Fibroblast of lung (primary cell): ENCODE measurements around the gene DIS3L2. TPM values are rescaled to one million over a fixed set of nuclear protein-coding genes. Genes with fewer than 3 reads are reported as not detected.

Experiments
- DNase-seq, 2 donors: peaks; one replicate each; pipeline versions ENCODE4 v3.0.0 to v3.0.0-alpha.2; 2010; ENCODE audit warnings: low read depth in 2 of 2
- H2AFZ ChIP-seq: 2 replicates; pipeline ENCODE4 v1.5.1; 2012; ENCODE audit warnings: low read length, control low read depth, inconsistent platforms
- H3K27ac ChIP-seq: 2 replicates; pipeline ENCODE4 v1.5.1; 2011; ENCODE audit warnings: low read length, control low read depth; ENCODE audit not compliant: insufficient read depth
- H3K27me3 ChIP-seq: 2 replicates; pipeline ENCODE4 v1.5.1; 2011; ENCODE audit warnings: mild to moderate bottlenecking, low read length; ENCODE audit not compliant: control insufficient read depth, insufficient read depth
- H3K36me3 ChIP-seq: 2 replicates; pipeline ENCODE4 v1.5.1; 2011; ENCODE audit warnings: low read length; ENCODE audit not compliant: control insufficient read depth, insufficient read depth
- H3K4me1 ChIP-seq: 2 replicates; pipeline ENCODE4 v1.5.1; 2011; ENCODE audit warnings: low read length; ENCODE audit not compliant: control insufficient read depth, insufficient read depth; ENCODE audit errors: extremely low read depth
- H3K4me2 ChIP-seq: 2 replicates; pipeline ENCODE4 v1.5.1; 2011; ENCODE audit warnings: low read length, control low read depth; ENCODE audit not compliant: insufficient read depth; ENCODE audit errors: extremely low read depth
- H3K4me3 ChIP-seq, 4 experiments: fragments of 200-600 bp in 1 of 4; sonication (generic) in 1 of 4; replicated peaks in 1 of 4; 2 replicates each; pipeline ENCODE4 v1.5.1; 2011 to 2016; ENCODE audit warnings: low read length in 4 of 4, low read depth in 3 of 4, mild to moderate bottlenecking in 3 of 4, control low read depth in 2 of 4, inconsistent platforms in 1 of 4, mixed read lengths in 1 of 4; ENCODE audit not compliant: insufficient read depth in 1 of 4; ENCODE audit errors: control extremely low read depth in 1 of 4
- H3K79me2 ChIP-seq: 2 replicates; pipeline ENCODE4 v1.5.1; 2012; ENCODE audit warnings: mild to moderate bottlenecking, low read length, inconsistent platforms; ENCODE audit not compliant: control insufficient read depth, insufficient read depth
- H3K9ac ChIP-seq: 2 replicates; pipeline ENCODE4 v1.5.1; 2011; ENCODE audit warnings: mild to moderate bottlenecking, low read length, control low read depth; ENCODE audit not compliant: insufficient read depth
- H3K9me3 ChIP-seq: 2 replicates; pipeline ENCODE4 v1.5.1; 2012; ENCODE audit warnings: low read depth, low read length; ENCODE audit not compliant: control insufficient read depth, insufficient read depth
- H4K20me1 ChIP-seq: 2 replicates; pipeline ENCODE4 v1.5.1; 2011; ENCODE audit warnings: low read length; ENCODE audit not compliant: control insufficient read depth, insufficient read depth; ENCODE audit errors: extremely low read depth
- CTCF ChIP-seq, 2 donors: IDR thresholded peaks in 1 of 2; conservative IDR thresholded peaks in 1 of 2; 1 replicate in 1 of 2; 2 replicates in 1 of 2; pipeline ENCODE4 v1.5.1; 2011 to 2012; ENCODE audit warnings: low read length in 2 of 2, control low read depth in 1 of 2, inconsistent platforms in 1 of 2, low read depth in 1 of 2, mild to moderate bottlenecking in 1 of 2
- EZH2 ChIP-seq: IDR thresholded peaks from 2 replicates; pipeline ENCODE4 v1.5.1; 2012; ENCODE audit warnings: low read length, control low read depth, mild to moderate bottlenecking; ENCODE audit errors: missing control alignments
- polyA plus RNA-seq, 2 donors: library from polyadenylated mRNA; depleted of rRNA in 1 of 2; stranded (reverse) in 1 of 2; unstranded in 1 of 2; fragments of >200 nt; gene quantifications; 2 replicates each; pipeline ENCODE4 v1.2.1, GENCODE V29; 2011 to 2012; ENCODE audit warnings: missing spikeins in 1 of 2
- total RNA-seq: library from RNA; depleted of rRNA; stranded (reverse); fragments of >200 nt; gene quantifications from 2 replicates; pipeline ENCODE4 v1.2.1, GENCODE V29; 2014

The DIS3L2 gene
- total and polyA plus RNA-seq, 2 donors (not counting 1 experiment from before 2014, with no cell fraction given), result 5.2 to 15.2 TPM

DNA sequence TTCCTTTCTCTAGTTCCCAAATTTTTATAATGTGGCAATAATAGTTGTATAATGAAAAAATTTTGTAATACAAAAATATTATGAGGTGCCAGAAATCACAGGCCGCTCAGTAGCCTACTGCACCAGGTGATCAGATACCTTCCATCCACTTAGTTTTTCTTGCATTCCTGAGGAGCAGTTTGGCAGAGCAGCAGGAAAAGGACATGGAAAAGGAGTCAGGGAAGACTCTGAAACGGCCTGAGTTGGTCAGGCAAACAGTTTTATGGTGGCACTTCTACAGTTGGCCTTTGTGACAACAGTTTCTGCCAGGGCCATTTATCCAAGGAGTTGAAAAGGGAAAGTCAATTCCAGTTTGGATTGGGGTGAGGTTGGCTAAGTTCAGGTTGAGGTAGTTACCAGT, 251.7 kb downstream of the DIS3L2 start:
- H3K4me1 ChIP-seq, result no peaks in the 10 kb centered on the region
- no peak overlapping the region for H3K27ac ChIP-seq
- no peak overlapping the region for H3K4me2 ChIP-seq
- H3K4me3 ChIP-seq, result no peak overlapping the region
- H3K36me3 ChIP-seq, result no peaks in the 10 kb centered on the region
- H3K27me3 ChIP-seq, result no peaks in the 10 kb centered on the region
- no peak overlapping the region for H3K9ac ChIP-seq
- H2AFZ ChIP-seq, result no peak overlapping the region
- TF ChIP-seq CTCF (conservative IDR thresholded peaks at IDR 0.05 in 1 of 2, IDR thresholded peaks at IDR 0.05 in 1 of 2; ENCODE audit: low read depth in 1 of 2, low read length in 2 of 2) (no peak), EZH2 (no peak)
- H4K20me1 ChIP-seq, result no peaks in the 10 kb centered on the region
- no peaks in the 10 kb centered on the region for H3K9me3 ChIP-seq
- no peak for DNase-seq
- H3K79me2 ChIP-seq, result no peaks in the 10 kb centered on the region

DNA sequence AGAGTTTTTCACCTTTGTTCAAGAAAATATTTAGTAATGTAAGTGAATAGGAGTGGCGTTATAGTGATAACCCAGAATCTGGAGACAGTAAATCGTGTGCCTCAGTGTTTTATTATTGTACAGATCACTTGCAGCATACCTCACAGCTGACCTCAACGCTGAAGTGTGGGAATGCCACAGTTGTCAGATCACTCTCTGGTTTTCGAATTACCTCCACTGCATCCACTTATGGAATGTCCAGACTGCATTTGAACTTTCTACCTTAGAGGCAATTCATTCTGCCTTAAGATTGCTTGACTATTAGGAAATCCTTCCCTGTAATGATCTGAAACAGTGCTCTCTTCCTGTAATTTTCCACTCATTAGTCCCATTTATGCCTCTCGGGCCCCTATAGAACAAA, 252.5 kb downstream of the DIS3L2 start:
- Histone ChIP-seq H3K79me2 (no peaks in the 10 kb centered on the region), H3K36me3 (no peaks in the 10 kb centered on the region), H4K20me1 (no peaks in the 10 kb centered on the region), H3K27ac (no peak overlapping the region), H3K4me1 (no peaks in the 10 kb centered on the region), H3K4me3 (no peak overlapping the region), H3K4me2 (no peak overlapping the region), H2AFZ (no peak overlapping the region), H3K9me3 (no peaks in the 10 kb centered on the region), H3K9ac (no peak overlapping the region), H3K27me3 (no peaks in the 10 kb centered on the region)
- no peak for TF ChIP-seq EZH2
- no peak for TF ChIP-seq CTCF (conservative IDR thresholded peaks at IDR 0.05 in 1 of 2, IDR thresholded peaks at IDR 0.05 in 1 of 2; ENCODE audit: low read depth in 1 of 2, low read length in 2 of 2)
- peak in 1 of 2 donors; percentile 86 for DNase-seq

DNA sequence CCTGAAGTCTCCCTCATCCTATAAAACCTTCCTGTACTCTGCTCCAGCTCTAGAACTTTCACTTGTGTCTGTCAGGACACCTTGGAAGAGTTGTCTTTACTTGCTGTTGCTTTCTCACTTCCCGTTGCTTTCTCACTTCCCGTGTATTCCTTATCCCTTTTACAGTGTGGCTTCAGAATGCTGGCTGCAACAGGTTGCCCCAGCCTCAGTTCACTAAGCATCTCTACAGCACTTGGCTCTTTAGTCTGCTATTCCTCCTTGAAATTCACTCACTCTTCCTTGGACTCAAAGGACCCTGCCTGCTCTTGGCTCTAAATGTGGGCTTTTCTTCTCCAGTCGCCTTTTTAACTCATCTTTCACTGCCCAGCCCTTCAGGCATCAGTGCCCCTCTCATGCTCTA, 254.5 kb downstream of the DIS3L2 start:
- Histone ChIP-seq H2AFZ (no peak overlapping the region), H3K4me2 (no peak overlapping the region), H3K9ac (no peak overlapping the region), H3K36me3 (no peaks in the 10 kb centered on the region), H4K20me1 (no peaks in the 10 kb centered on the region), H3K27me3 (no peaks in the 10 kb centered on the region), H3K79me2 (no peaks in the 10 kb centered on the region), H3K4me3 (no peak overlapping the region), H3K4me1 (no peaks in the 10 kb centered on the region), H3K27ac (no peak overlapping the region), H3K9me3 (no peaks in the 10 kb centered on the region)
- DNase-seq, result no peak
- TF ChIP-seq EZH2 (no peak), CTCF (conservative IDR thresholded peaks at IDR 0.05 in 1 of 2, IDR thresholded peaks at IDR 0.05 in 1 of 2; ENCODE audit: low read depth in 1 of 2, low read length in 2 of 2) (no peak)
